Measurements from ENCODE around the gene CXCL8. TPM values are rescaled to one million over a fixed set of nuclear protein-coding genes. Genes with fewer than 3 reads are reported as not detected.

Gene CXCL8
- total and polyA plus RNA-seq, 9 of the 15 experiments (the other 6 are each of a cell fraction or from before 2014, with no cell fraction given), result 1.6 to 7.7 (median 3.3) TPM

DNA sequence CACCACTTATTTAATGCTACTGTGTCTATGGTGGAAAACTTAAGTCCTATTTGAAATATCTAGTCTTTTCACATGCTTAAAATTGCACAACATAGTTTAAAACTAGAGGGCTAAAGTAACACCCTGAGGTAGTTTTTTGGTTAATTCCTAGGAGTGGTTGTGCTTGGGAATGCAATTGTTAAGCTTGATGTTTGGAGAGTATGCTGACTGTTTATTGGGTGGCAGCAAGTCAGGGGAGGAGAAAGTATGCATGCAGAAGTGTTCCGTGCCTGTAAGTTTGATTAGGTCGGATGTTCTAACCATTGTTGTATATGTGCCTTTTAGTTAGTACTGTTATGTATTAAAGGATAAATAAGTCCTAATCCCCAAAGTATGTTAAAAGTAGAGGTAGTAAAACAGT, 40.5 kb downstream of the CXCL8 start (continued):
- TF ChIP-seq, protein P1, sequence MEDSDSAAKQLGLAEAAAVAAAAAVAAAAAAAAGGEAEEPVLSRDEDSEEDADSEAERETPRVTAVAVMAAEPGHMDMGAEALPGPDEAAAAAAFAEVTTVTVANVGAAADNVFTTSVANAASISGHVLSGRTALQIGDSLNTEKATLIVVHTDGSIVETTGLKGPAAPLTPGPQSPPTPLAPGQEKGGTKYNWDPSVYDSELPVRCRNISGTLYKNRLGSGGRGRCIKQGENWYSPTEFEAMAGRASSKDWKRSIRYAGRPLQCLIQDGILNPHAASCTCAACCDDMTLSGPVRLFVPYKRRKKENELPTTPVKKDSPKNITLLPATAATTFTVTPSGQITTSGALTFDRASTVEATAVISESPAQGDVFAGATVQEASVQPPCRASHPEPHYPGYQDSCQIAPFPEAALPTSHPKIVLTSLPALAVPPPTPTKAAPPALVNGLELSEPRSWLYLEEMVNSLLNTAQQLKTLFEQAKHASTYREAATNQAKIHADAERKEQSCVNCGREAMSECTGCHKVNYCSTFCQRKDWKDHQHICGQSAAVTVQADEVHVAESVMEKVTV (CRISPR knock-in tag; IDR thresholded peaks at IDR 0.05), result no peak
- TF ChIP-seq ZNF444 (CRISPR knock-in tag; IDR thresholded peaks at IDR 0.05), result no peak

DNA sequence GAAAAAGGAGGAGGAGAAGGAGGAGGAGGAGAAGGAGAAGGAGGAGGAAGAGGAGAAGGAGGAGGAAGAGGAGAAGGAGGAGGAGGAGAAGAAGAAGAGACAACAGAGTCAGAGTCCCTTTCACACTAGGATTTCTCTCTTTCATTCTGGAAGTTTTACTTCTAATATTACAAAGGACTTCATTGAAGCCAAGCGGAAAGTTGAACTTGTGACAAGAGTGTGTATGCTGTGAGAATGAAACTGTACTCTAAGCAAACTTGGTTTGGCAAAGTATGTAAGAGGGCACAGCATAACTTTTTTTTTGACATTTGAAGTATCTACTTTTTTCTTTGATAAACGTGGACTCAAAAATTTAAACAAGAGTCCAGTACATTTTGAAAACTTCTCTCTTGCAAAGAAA, 48.0 kb downstream of the CXCL8 start:
- WGBS (ENCODE audit: insufficient coverage, low coverage, missing lambda C conversion rate), result 47% methylated on average over 2 of the region's 2 CpGs
- DNase-seq (ENCODE audit: extremely low read depth in 1 of 4, low spot score in 3 of 4), result no peak
- Histone ChIP-seq H3K4me3 (no peak overlapping the region), H3K9me3 (replicated peaks; ENCODE audit: control insufficient read depth, insufficient read depth, low read depth, low read length) (no peaks in the 10 kb centered on the region), H3K79me2 (ENCODE audit: control insufficient read depth, insufficient read depth, low read length) (no peaks in the 10 kb centered on the region), H3K4me1 (replicated peaks in 1 of 2; ENCODE audit: control insufficient read depth in 2 of 2, insufficient read depth in 2 of 2, low read length in 2 of 2) (no peaks in the 10 kb centered on the region), H3K27ac (ENCODE audit: extremely low read depth, low read depth, low read length) (no peak overlapping the region), H2AFZ (ENCODE audit: low read depth, low read length) (no peak overlapping the region), H3K4me2 (ENCODE audit: insufficient read depth, low read length) (no peak overlapping the region), H3K36me3 (ENCODE audit: control insufficient read depth, insufficient read depth, low read length) (no peaks in the 10 kb centered on the region), H4K20me1 (replicated peaks; ENCODE audit: control insufficient read depth, insufficient read depth, low read length) (no peaks in the 10 kb centered on the region), H3K27me3 (ENCODE audit: control insufficient read depth in 2 of 2, insufficient read depth in 2 of 2, low read length in 2 of 2) (no peaks in the 10 kb centered on the region), H3K9me1 (ENCODE audit: control insufficient read depth, insufficient read depth, low read length) (no peaks in the 10 kb centered on the region), H3K9ac (ENCODE audit: insufficient read depth in 1 of 2, low read depth in 2 of 2, low read length in 2 of 2) (no peak overlapping the region)
- CTCF ChIA-PET (ENCODE audit: low intra/inter-chr PET ratio), result no interaction called here
- in situ Hi-C loops (cut with MboI) (no loop called here), intact Hi-C loops (cut with micrococcal nuclease) (no loop called here)
- ATAC-seq, result no peak
- BruUV-seq (replicated peaks), result no TSS peak
- POLR2A ChIA-PET, result no interaction called here
- FAIRE-seq, result no peak
- TF ChIP-seq, protein P2, sequence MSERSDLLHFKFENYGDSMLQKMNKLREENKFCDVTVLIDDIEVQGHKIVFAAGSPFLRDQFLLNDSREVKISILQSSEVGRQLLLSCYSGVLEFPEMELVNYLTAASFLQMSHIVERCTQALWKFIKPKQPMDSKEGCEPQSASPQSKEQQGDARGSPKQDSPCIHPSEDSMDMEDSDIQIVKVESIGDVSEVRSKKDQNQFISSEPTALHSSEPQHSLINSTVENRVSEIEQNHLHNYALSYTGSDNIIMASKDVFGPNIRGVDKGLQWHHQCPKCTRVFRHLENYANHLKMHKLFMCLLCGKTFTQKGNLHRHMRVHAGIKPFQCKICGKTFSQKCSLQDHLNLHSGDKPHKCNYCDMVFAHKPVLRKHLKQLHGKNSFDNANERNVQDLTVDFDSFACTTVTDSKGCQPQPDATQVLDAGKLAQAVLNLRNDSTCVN (CRISPR knock-in tag; IDR thresholded peaks at IDR 0.05), result no peak
- no peak for TF ChIP-seq ZNF133 (CRISPR knock-in tag; IDR thresholded peaks at IDR 0.05)
- no peak for TF ChIP-seq NONO (IDR thresholded peaks at IDR 0.05; ENCODE audit: low read depth in 2 of 2, low read length in 1 of 2)
- TF ChIP-seq CBX2 (IDR thresholded peaks at IDR 0.05; ENCODE audit: insufficient read depth, low read length, poor library complexity, severe bottlenecking), result no peak
- no peak for TF ChIP-seq ZNF76 (CRISPR knock-in tag; IDR thresholded peaks at IDR 0.05; ENCODE audit: borderline replicate concordance)
- no peak for TF ChIP-seq PHF21A (IDR thresholded peaks at IDR 0.05; ENCODE audit: borderline replicate concordance, low read depth)
- TF ChIP-seq, protein P3, sequence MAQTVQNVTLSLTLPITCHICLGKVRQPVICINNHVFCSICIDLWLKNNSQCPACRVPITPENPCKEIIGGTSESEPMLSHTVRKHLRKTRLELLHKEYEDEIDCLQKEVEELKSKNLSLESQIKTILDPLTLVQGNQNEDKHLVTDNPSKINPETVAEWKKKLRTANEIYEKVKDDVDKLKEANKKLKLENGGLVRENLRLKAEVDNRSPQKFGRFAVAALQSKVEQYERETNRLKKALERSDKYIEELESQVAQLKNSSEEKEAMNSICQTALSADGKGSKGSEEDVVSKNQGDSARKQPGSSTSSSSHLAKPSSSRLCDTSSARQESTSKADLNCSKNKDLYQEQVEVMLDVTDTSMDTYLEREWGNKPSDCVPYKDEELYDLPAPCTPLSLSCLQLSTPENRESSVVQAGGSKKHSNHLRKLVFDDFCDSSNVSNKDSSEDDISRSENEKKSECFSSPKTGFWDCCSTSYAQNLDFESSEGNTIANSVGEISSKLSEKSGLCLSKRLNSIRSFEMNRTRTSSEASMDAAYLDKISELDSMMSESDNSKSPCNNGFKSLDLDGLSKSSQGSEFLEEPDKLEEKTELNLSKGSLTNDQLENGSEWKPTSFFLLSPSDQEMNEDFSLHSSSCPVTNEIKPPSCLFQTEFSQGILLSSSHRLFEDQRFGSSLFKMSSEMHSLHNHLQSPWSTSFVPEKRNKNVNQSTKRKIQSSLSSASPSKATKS (CRISPR knock-in tag; IDR thresholded peaks at IDR 0.05), result no peak
